IPS-20b (cell line): ENCODE results near the gene GALP.
"Not testable (repeated sequence)": the region's sequence is repeated elsewhere in the genome, so short reads cannot be mapped to it uniquely, and the experiment has no call there.

Experiments used
- H3K27ac ChIP-seq: one replicate; pipeline ENCODE4 v1.5.1; 2013; ENCODE audit warnings: low read length
- H3K27me3 ChIP-seq: 2 replicates; pipeline ENCODE4 v1.6.1; 2013; ENCODE audit warnings: mild to moderate bottlenecking, low read length, inconsistent platforms; ENCODE audit not compliant: insufficient read depth
- H3K36me3 ChIP-seq: 2 replicates; pipeline ENCODE4 v1.6.1; 2013; ENCODE audit warnings: low read depth, mild to moderate bottlenecking, inconsistent platforms, low read length, moderate library complexity; ENCODE audit not compliant: insufficient read depth
- H3K4me1 ChIP-seq: 2 replicates; pipeline ENCODE4 v1.6.1; 2013; ENCODE audit warnings: mild to moderate bottlenecking, control low read depth, inconsistent platforms, low read length, moderate library complexity; ENCODE audit not compliant: insufficient read depth
- H3K4me3 ChIP-seq: 2 replicates; pipeline ENCODE4 v1.5.1; 2013; ENCODE audit warnings: mild to moderate bottlenecking, low read length, inconsistent platforms
- H3K9ac ChIP-seq: 2 replicates; pipeline ENCODE4 v1.6.1; 2013; ENCODE audit warnings: low read depth, mild to moderate bottlenecking, inconsistent platforms, low read length, moderate library complexity
- H3K9me3 ChIP-seq: 2 replicates; pipeline ENCODE4 v1.6.1; 2013; ENCODE audit warnings: mild to moderate bottlenecking, low read depth, low read length, inconsistent platforms; ENCODE audit not compliant: insufficient read depth

GALP gene

DNA sequence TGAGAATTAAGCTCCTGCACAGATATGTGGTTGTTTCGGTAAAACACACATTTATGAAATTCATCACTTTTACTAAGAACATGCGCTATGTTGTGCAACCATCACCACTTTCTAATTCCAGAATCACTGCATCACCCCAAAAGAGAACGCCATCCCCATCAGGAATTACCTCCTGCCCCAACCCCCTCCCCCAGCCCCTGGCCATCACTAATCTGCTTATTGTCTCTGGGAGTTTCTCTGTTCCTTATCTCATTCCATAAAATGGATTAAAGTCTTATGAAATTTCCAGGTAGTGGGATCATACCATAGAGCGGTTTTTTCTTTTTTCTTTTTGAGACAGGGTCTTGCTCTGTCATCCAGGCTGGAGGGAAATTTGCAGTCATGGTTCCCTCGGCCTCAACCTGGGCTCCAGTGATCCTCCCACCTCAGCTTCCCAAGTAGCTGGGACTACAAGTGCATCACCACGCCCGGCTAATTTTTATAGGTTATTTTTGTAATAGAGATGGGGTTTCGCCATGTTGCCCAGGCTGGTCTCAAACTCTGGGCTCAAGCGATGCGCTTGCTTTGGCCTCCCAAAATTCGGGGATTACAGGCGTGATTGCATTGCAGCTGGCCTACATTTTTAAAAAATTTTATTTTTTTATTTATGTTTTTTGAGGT, 18.3 kb downstream of the GALP start:
- H3K36me3 ChIP-seq, result no peaks in the 10 kb centered on the region
- no peak overlapping the region for H3K27ac ChIP-seq
- no peaks in the 10 kb centered on the region for H3K9me3 ChIP-seq
- no peak overlapping the region for H3K9ac ChIP-seq
- H3K27me3 ChIP-seq, result no peaks in the 10 kb centered on the region
- H3K4me1 ChIP-seq, result no peaks in the 10 kb centered on the region
- H3K4me3 ChIP-seq, result no peak overlapping the region

DNA sequence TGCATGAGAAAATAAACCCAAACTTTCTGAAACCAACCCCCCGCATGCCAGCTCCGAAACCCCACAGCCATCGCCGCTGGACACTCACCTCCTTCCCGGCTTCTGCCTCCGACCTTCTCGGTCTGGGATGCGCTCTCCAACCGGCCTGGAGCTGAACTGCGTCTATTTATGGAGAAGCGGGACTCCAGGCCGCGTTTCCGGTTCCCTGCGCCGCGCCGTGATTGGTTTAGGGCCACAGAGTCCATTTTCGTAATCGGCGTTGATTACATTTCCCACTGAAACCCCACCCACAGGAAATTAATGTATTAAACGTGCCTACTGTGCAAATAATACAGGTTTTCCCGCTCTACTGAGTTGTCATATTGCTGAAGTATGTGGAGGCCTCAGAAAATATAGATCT, 21.8 kb downstream of the GALP start, which contains the start of gene ZSCAN5B:
ZSCAN5B (minus strand) TSS at position 138 of the 400 bp plus-strand sequence. CDS start 4,731 bp downstream, outside the sequence.
- not testable (repeated sequence) for H3K27ac ChIP-seq, H3K9ac ChIP-seq, H3K4me3 ChIP-seq, H3K27me3 ChIP-seq, H3K4me1 ChIP-seq, H3K9me3 ChIP-seq, H3K36me3 ChIP-seq

DNA sequence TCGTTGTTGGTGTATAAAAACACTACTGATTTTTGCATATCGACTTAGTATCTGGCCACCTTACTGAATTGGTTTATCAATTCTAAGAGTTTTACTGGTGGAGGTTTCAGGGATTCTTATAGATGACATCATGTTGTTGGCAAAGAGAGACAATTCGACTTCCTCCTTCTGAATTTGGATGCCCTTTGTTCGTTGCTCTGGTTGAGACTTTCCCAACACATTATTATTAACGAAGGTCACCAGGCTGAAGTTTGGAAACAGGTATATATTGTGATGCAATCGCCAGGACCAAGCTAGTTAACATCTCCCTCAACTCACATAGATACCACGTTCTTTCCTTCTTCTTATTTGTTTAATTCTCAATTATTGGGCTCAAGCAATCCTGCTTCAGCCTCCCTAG, 23.9 kb downstream of the GALP start:
- H3K27me3 ChIP-seq, result no peaks in the 10 kb centered on the region
- no peaks in the 10 kb centered on the region for H3K9me3 ChIP-seq
- H3K9ac ChIP-seq, result no peak overlapping the region
- H3K4me3 ChIP-seq, result no peak overlapping the region
- H3K4me1 ChIP-seq, result no peaks in the 10 kb centered on the region
- H3K36me3 ChIP-seq, result no peaks in the 10 kb centered on the region
- no peak overlapping the region for H3K27ac ChIP-seq

DNA sequence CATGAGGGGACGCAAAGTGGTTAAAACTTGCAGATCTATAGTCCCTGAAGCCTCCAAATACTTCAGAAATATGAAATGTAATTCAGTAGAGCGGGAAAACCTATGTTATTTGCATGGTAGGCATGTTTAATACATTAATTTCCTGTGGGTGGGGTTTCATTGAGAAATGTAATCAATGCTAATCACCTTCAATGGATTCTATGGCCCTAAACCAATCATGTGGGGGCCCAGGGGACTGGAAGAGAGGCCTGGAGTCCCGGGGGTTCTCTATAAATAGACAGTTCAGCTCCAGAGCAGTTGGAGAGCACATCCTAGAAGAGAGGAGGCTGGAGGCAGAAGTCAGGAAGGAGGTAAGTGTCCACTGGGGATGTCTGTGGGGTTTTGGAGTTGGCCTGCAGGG, 26.2 kb downstream of the GALP start, which contains the start of gene ZSCAN5C:
ZSCAN5C (plus strand) TSS at position 301 of the 400 bp plus-strand sequence. CDS start 3,641 bp downstream, outside the sequence.
- Histone ChIP-seq H3K27ac (no peak within 1 kb of the TSS), H3K36me3 (no peaks in the 10 kb centered on the region), H3K4me3 (no peak within 1 kb of the TSS), H3K4me1 (no peaks in the 10 kb centered on the region), H3K9ac (no peak within 1 kb of the TSS), H3K27me3 (no peaks in the 10 kb centered on the region), H3K9me3 (no peaks in the 10 kb centered on the region)

DNA sequence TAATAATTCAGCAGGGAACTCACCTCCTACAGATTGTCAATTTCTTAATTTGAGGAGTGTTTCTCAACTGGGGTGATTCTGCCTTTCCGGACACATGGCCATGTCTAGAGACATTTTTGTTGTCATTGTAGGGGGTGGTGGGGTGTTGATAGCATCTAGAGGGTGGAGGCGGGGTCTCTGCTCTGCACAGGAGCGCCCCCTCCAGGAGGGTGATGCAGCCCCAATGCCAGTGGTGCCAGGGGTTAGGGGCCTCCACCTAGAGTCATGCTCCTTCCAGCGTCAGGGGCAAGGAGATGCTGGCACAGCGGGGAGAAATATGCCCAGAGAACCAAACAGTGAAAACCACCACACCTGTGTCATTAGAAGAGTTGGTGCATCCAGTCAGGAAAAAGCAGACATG, 31.8 kb downstream of the GALP start:
- not testable (repeated sequence) for H3K27ac ChIP-seq, H3K9ac ChIP-seq, H3K27me3 ChIP-seq, H3K4me3 ChIP-seq, H3K9me3 ChIP-seq, H3K36me3 ChIP-seq, H3K4me1 ChIP-seq

DNA sequence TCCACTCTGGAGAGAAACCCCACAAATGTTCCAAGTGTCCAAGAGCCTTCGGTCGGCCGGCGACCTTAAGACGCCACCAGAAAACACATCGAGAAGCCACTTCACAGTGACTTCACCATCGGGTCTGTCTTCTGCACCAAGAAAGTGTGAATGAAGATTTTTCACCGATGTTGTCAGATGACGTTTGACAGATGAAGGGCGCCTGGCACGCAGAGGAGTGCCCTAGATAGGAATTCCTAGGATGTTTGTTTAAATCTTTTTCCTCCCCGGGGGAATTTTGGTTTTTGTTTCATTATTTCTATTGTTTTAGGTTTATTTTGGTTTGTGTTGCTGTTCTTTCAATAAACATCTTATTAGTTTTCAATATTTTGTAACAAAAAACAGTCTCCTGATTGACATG, 33.3 kb downstream of the GALP start:
- H3K9ac ChIP-seq, result no peak overlapping the region
- no peaks in the 10 kb centered on the region for H3K36me3 ChIP-seq
- H3K9me3 ChIP-seq, result no peaks in the 10 kb centered on the region
- no peaks in the 10 kb centered on the region for H3K27me3 ChIP-seq
- no peak overlapping the region for H3K4me3 ChIP-seq
- H3K27ac ChIP-seq, result no peak overlapping the region
- H3K4me1 ChIP-seq, result no peaks in the 10 kb centered on the region

DNA sequence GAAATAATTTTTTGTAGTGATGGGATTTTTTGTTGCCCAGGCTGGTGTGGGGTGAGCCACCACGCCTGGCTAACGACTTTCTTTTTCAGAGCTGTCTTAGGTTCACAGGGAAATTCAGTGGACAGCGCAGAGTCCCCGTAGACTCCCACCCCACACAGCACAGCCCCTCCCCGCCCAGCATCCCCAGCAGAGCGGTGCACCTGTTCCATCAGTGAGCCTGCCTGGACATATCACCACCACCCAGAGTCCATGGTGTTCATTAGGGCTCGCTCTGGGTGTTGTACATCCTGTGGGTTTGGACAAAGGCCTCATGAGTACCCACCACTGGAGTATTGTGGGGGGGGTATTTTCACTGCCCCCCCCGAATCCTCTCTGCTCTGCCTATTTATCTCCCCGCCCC, 34.2 kb downstream of the GALP start:
- not testable (repeated sequence) for H3K27me3 ChIP-seq

DNA sequence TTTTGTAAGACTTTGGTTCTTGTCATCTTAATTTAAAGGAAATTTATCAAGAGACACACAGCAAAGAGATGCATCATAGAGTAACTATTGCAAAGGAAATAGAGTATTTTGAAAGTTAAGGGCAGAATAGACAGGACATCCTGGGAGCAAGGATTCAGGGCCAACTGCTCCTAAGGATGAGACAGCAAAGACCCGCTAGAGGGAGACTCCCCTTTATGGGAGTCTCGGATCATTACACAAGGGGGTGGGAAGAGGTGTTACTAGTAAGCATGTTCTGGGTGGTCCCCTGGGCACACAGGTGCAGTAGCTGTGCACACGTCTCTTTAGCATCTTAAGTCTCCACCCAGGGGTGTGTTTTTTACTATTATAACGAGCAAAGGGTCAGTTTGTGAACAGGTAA, 35.9 kb downstream of the GALP start:
- H3K27me3 ChIP-seq, result no peaks in the 10 kb centered on the region
- no peaks in the 10 kb centered on the region for H3K9me3 ChIP-seq
- no peaks in the 10 kb centered on the region for H3K36me3 ChIP-seq
- H3K27ac ChIP-seq, result no peak overlapping the region
- H3K4me3 ChIP-seq, result no peak overlapping the region
- H3K9ac ChIP-seq, result no peak overlapping the region
- peaks cover under 1% of the 10 kb centered on the region; the same call in 1 of the 2 replicates for H3K4me1 ChIP-seq

More for the DNA sequence above, 34.2 kb downstream of the GALP start:
- not testable (repeated sequence) for H3K4me1 ChIP-seq, H3K36me3 ChIP-seq, H3K9ac ChIP-seq, H3K4me3 ChIP-seq, H3K9me3 ChIP-seq, H3K27ac ChIP-seq

DNA sequence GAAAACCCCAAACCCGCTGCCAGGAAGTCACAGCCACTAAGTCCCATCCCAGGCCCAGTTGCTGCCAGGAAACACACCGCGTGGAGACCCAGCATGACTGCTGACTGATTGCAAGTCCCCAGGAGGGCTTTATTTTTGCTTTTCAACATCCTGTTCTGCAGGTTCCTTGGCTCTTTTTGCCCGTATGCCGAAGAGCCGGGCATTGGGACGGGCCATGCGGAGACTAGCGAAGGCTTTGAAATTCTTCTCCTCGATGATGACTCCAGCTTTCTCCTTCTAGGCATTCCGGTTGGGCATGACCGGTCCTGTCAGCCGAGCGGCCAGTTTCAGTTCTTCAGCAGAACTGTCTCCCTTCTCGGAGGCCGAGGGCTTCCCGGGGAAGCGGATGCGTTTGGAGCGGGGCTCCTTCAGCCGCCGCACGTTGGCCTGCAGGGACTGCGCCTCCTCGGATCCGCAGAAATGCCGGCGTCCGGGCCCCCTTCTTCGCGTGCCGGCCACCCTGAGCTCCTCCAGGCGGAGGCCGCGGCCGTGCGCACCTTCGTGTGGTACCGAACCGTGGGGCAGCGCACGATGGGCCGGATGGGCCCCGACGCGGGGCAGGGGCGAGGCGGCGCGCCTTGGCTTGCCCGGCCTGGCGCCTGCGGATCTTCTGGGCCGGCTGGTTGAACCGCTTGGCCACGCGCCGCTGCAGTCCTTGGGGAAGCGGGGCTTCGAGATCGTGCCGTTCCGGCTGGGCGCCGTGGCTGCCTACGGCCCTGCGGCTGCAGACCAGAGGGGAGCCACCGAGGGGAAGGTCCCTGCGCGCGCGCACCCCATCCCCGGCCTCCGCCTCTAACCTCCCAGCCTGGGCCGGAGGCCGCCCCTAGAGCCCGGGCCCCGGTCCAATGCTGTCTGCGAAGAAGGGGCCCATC, 41.5 kb downstream of the GALP start:
- Histone ChIP-seq H3K9me3 (no peaks in the 10 kb centered on the region), H3K27ac (no peak overlapping the region), H3K36me3 (no peaks in the 10 kb centered on the region), H3K27me3 (no peaks in the 10 kb centered on the region; the same call in 1 of the 2 replicates), H3K4me3 (peak overlapping the region; percentile 13; the same call in 1 of the 2 replicates), H3K4me1 (peaks cover 3% of the 10 kb centered on the region; the same call in 1 of the 2 replicates), H3K9ac (peak overlapping the region; percentile 3; the same call in 1 of the 2 replicates)

DNA sequence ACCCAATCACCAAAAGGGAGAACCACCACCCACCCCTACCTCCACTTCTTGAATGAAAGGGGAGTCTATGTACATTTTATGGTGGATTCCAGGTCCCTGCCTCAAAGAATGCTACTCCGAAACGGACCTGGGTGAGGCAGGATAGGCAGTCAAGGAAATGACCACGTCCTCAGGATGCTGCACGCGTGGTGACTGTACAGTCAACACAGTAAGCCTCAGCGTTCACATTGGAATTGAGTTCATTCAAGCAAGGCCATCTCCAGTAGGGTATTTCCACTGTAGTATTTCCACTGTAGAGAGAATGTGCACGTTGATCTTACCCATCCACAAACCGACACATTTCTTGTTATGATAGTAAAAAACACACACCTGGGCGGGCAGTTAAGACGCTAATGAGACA, 43.2 kb downstream of the GALP start:
- H3K9me3 ChIP-seq, result no peaks in the 10 kb centered on the region
- H3K9ac ChIP-seq, result no peak overlapping the region
- peaks cover 3% of the 10 kb centered on the region; the same call in 1 of the 2 replicates for H3K4me1 ChIP-seq
- no peaks in the 10 kb centered on the region; the same call in 1 of the 2 replicates for H3K27me3 ChIP-seq
- H3K36me3 ChIP-seq, result no peaks in the 10 kb centered on the region
- H3K27ac ChIP-seq, result no peak overlapping the region
- H3K4me3 ChIP-seq, result no peak overlapping the region

DNA sequence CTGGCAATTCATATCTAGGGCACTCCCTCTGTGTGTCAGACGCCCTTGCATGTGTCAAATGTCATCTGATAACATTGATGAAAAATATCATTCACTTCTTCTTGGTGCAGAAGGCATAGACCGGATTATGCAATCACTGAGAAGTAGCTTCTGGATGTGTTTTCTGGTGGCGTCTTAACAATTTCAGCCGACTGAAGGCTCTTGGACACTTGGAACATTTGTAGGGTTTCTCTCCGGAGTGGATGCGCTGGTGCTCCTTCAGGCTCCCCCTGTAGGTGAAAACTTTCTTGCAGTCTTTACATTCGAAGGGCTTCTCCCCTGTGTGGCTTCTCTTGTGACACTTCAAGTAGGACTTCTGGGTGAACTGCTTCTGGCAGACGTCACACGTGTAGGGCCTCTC, 45.6 kb downstream of the GALP start:
- not testable (repeated sequence) for H3K9ac ChIP-seq, H3K9me3 ChIP-seq, H3K36me3 ChIP-seq, H3K4me1 ChIP-seq, H3K27me3 ChIP-seq, H3K27ac ChIP-seq, H3K4me3 ChIP-seq

DNA sequence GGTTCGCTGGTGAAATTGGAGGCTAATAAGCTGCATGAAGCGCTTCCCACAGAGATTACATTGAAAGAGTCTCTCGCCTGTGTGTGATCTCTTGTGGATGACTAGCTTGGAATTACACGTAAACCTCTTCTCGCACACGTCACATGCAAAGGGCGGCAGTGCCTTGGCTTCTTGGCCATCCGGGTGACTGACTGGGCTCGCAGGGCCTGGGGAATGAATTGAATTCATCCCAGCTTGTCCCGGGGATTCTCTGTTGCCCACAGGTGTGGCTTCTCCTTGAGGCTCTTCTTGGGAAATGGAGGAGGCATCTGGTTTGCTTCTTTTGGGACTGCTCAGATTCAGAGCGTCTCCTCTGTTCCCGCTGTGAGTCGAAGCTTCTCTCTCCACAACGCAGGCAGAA, 46.0 kb downstream of the GALP start:
- H3K9me3 ChIP-seq, result no peaks in the 10 kb centered on the region
- no peak overlapping the region for H3K9ac ChIP-seq
- no peaks in the 10 kb centered on the region for H3K36me3 ChIP-seq
- H3K27ac ChIP-seq, result no peak overlapping the region
- H3K27me3 ChIP-seq, result no peaks in the 10 kb centered on the region; the same call in 1 of the 2 replicates
- no peak overlapping the region for H3K4me3 ChIP-seq
- peaks cover 1% of the 10 kb centered on the region; the same call in 1 of the 2 replicates for H3K4me1 ChIP-seq
